RWPE2 (cell line): Measurements from ENCODE around the gene PI4KA.

ENCODE experiments used
- ATAC-seq: fragments of 200-7000 bp; cut with Tn5 transposase; 3 replicates; pipeline ENCODE4 v1.9.1; 2021; ENCODE audit warnings: low read depth
- DNase-seq: peaks from one replicate; pipeline ENCODE4 v3.0.0-alpha.2; 2020; ENCODE audit warnings: low spot score
- H3K27ac ChIP-seq: fragments of 450-650 bp; 2 replicates; pipeline ENCODE4 v1.5.1; 2017; ENCODE audit warnings: mild to moderate bottlenecking; ENCODE audit not compliant: poor library complexity, severe bottlenecking
- H3K27me3 ChIP-seq: fragments of 250-450 bp; sonication (Bioruptor Pico); 2 replicates; pipeline ENCODE4 v1.5.1; 2021; ENCODE audit warnings: mild to moderate bottlenecking, moderate library complexity; ENCODE audit not compliant: insufficient read depth, poor library complexity, severe bottlenecking
- H3K36me3 ChIP-seq: fragments of 250-450 bp; sonication (Bioruptor Pico); 2 replicates; pipeline ENCODE4 v1.5.1; 2020; ENCODE audit warnings: low read depth, mild to moderate bottlenecking, moderate library complexity
- H3K4me1 ChIP-seq: fragments of 250-450 bp; sonication (Bioruptor Pico); 2 replicates; pipeline ENCODE4 v1.5.1; 2021; ENCODE audit warnings: mild to moderate bottlenecking, moderate library complexity; ENCODE audit not compliant: insufficient read depth, poor library complexity, severe bottlenecking
- H3K4me3 ChIP-seq: fragments of 250-450 bp; sonication (Bioruptor Pico); 2 replicates; pipeline ENCODE4 v1.5.1; 2021; ENCODE audit warnings: mild to moderate bottlenecking, moderate library complexity; ENCODE audit not compliant: severe bottlenecking
- H3K9me3 ChIP-seq: fragments of 250-450 bp; sonication (Bioruptor Pico); 2 replicates; pipeline ENCODE4 v1.5.1; 2021; ENCODE audit warnings: mild to moderate bottlenecking, moderate library complexity; ENCODE audit not compliant: severe bottlenecking
- CTCF ChIP-seq: fragments of 450-650 bp; IDR thresholded peaks from one replicate; pipeline ENCODE4 v1.5.1; 2017; ENCODE audit warnings: mild to moderate bottlenecking, moderate library complexity; ENCODE audit not compliant: poor library complexity, severe bottlenecking

Gene PI4KA

GRCh38 chr22:20748731-20749428, 109.7 kb downstream of the PI4KA start:
- no peak for TF ChIP-seq CTCF
- peaks cover 20% of the 10 kb centered on the region for H3K36me3 ChIP-seq
- H3K27me3 ChIP-seq: no peaks in the 10 kb centered on the region
- no peak overlapping the region for H3K27ac ChIP-seq
- DNase-seq (no peak), ATAC-seq (no peak)
- no peaks in the 10 kb centered on the region for H3K9me3 ChIP-seq
- H3K4me1 ChIP-seq: no peaks in the 10 kb centered on the region
- H3K4me3 ChIP-seq: no peak overlapping the region

- H3K27ac ChIP-seq: no peak overlapping the region
- no peak for ATAC-seq
- no peak for TF ChIP-seq CTCF
- no peaks in the 10 kb centered on the region for H3K9me3 ChIP-seq
- no peak overlapping the region for H3K4me3 ChIP-seq
- no peak for DNase-seq
- H3K4me1 ChIP-seq: no peaks in the 10 kb centered on the region
- no peaks in the 10 kb centered on the region for H3K27me3 ChIP-seq
- H3K36me3 ChIP-seq: peaks cover 20% of the 10 kb centered on the region
Measured at GRCh38 chr22:20748082-20748481, 110.5 kb downstream of the PI4KA start.

- H3K36me3 ChIP-seq: peaks cover 18% of the 10 kb centered on the region
Measured at GRCh38 chr22:20747223-20747622, 111.4 kb downstream of the PI4KA start.

GRCh38 chr22:20746431-20747189, 112.0 kb downstream of the PI4KA start:
- Histone ChIP-seq H3K4me3 (no peak overlapping the region), H3K36me3 (peaks cover 21% of the 10 kb centered on the region), H3K9me3 (peaks cover 2% of the 10 kb centered on the region), H3K4me1 (no peaks in the 10 kb centered on the region), H3K27ac (no peak overlapping the region), H3K27me3 (no peaks in the 10 kb centered on the region)
- no peak for TF ChIP-seq CTCF
- ATAC-seq (no peak), DNase-seq (no peak)

More at GRCh38 chr22:20747223-20747622, 111.4 kb downstream of the PI4KA start:
- no peaks in the 10 kb centered on the region for H3K27me3 ChIP-seq
- H3K27ac ChIP-seq: no peak overlapping the region
- no peak for DNase-seq
- no peak for ATAC-seq
- no peak overlapping the region for H3K4me3 ChIP-seq
- no peaks in the 10 kb centered on the region for H3K4me1 ChIP-seq
- no peaks in the 10 kb centered on the region for H3K9me3 ChIP-seq
- no peak for TF ChIP-seq CTCF

GRCh38 chr22:20745119-20745518, 113.5 kb downstream of the PI4KA start:
- H3K27me3 ChIP-seq: no peaks in the 10 kb centered on the region

More at GRCh38 chr22:20745119-20745518, 113.5 kb downstream of the PI4KA start:
- Histone ChIP-seq H3K9me3 (peaks cover 2% of the 10 kb centered on the region), H3K4me3 (no peak overlapping the region), H3K27ac (no peak overlapping the region), H3K36me3 (peaks cover 33% of the 10 kb centered on the region), H3K4me1 (no peaks in the 10 kb centered on the region)
- ATAC-seq: no peak
- DNase-seq: no peak
- TF ChIP-seq CTCF: no peak
